ENCODE results near the gene USP53. TPM values are rescaled to one million over a fixed set of nuclear protein-coding genes. Genes with fewer than 3 reads are reported as not detected.

Gene USP53
- total and polyA plus RNA-seq, 9 of the 15 experiments (the other 6 are each of a cell fraction or from before 2014, with no cell fraction given), result 2.9 to 9.6 (median 8.3) TPM

DNA sequence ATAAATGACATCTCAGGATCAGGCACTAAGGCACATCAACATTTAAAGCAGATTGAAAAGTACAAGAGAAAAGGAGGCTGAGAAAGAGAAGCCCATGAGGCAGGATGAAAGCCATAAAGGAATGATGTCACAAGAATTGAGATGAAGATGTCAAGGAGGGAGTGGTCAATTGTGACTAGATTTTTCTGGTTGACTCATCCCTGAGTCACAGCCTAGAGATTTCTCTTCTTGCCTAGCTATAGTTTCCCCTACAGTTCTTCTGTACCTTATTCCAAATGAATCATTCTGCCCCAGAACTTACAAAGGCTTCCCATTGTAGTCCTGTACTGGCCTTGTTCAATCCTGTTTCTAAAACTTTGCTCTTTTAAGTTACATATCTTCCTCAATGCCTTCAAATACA lies 3.4 kb upstream of the USP53 start (continued):
- TF ChIP-seq, protein P1, sequence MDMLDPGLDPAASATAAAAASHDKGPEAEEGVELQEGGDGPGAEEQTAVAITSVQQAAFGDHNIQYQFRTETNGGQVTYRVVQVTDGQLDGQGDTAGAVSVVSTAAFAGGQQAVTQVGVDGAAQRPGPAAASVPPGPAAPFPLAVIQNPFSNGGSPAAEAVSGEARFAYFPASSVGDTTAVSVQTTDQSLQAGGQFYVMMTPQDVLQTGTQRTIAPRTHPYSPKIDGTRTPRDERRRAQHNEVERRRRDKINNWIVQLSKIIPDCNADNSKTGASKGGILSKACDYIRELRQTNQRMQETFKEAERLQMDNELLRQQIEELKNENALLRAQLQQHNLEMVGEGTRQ (CRISPR knock-in tag; IDR thresholded peaks at IDR 0.05), result no peak
- TF ChIP-seq HNRNPLL (IDR thresholded peaks at IDR 0.05; ENCODE audit: low read depth, low read length, poor library complexity, severe bottlenecking) (no peak), MEIS2 (IDR thresholded peaks at IDR 0.05; ENCODE audit: partially characterized antibody) (peak; percentile 52), ZEB2 (IDR thresholded peaks at IDR 0.05) (no peak), ZNF23 (CRISPR knock-in tag; IDR thresholded peaks at IDR 0.05) (no peak), PTTG1 (tag; IDR thresholded peaks at IDR 0.05; ENCODE audit: low read depth) (no peak), JUN (IDR thresholded peaks at IDR 0.05; ENCODE audit: borderline replicate concordance, low read depth, low read length) (peak; percentile 96), JUN (CRISPR knock-in tag; IDR thresholded peaks at IDR 0.05; ENCODE audit: borderline replicate concordance) (no peak), NR2F6 (CRISPR knock-in tag; IDR thresholded peaks at IDR 0.05) (no peak), ATF7 (IDR thresholded peaks at IDR 0.05) (peak; percentile 74; the same call in 1 of the 2 replicates), CTBP1 (IDR thresholded peaks at IDR 0.05; ENCODE audit: borderline replicate concordance) (peak; percentile 60), CAMTA2 (CRISPR knock-in tag; conservative IDR thresholded peaks at IDR 0.05) (no peak), SMARCC2 (IDR thresholded peaks at IDR 0.05; ENCODE audit: low read depth) (0 out of 2 replicates have a peak, but pooled peaks have one; percentile 43), FOSL1 (tag; conservative IDR thresholded peaks at IDR 0.05) (peak; percentile 98), KDM1A (IDR thresholded peaks at IDR 0.05) (peak; percentile 52 to 67; a peak in 3 of 4 replicates), ZNF76 (CRISPR knock-in tag; IDR thresholded peaks at IDR 0.05; ENCODE audit: borderline replicate concordance) (no peak), ZKSCAN8 (CRISPR knock-in tag; IDR thresholded peaks at IDR 0.05) (no peak), DPF2 (IDR thresholded peaks at IDR 0.05) (peak; percentile 68)
- TF ChIP-seq, protein P2, sequence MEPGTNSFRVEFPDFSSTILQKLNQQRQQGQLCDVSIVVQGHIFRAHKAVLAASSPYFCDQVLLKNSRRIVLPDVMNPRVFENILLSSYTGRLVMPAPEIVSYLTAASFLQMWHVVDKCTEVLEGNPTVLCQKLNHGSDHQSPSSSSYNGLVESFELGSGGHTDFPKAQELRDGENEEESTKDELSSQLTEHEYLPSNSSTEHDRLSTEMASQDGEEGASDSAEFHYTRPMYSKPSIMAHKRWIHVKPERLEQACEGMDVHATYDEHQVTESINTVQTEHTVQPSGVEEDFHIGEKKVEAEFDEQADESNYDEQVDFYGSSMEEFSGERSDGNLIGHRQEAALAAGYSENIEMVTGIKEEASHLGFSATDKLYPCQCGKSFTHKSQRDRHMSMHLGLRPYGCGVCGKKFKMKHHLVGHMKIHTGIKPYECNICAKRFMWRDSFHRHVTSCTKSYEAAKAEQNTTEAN (CRISPR knock-in tag; IDR thresholded peaks at IDR 0.05), result no peak
- TF ChIP-seq, protein P3, sequence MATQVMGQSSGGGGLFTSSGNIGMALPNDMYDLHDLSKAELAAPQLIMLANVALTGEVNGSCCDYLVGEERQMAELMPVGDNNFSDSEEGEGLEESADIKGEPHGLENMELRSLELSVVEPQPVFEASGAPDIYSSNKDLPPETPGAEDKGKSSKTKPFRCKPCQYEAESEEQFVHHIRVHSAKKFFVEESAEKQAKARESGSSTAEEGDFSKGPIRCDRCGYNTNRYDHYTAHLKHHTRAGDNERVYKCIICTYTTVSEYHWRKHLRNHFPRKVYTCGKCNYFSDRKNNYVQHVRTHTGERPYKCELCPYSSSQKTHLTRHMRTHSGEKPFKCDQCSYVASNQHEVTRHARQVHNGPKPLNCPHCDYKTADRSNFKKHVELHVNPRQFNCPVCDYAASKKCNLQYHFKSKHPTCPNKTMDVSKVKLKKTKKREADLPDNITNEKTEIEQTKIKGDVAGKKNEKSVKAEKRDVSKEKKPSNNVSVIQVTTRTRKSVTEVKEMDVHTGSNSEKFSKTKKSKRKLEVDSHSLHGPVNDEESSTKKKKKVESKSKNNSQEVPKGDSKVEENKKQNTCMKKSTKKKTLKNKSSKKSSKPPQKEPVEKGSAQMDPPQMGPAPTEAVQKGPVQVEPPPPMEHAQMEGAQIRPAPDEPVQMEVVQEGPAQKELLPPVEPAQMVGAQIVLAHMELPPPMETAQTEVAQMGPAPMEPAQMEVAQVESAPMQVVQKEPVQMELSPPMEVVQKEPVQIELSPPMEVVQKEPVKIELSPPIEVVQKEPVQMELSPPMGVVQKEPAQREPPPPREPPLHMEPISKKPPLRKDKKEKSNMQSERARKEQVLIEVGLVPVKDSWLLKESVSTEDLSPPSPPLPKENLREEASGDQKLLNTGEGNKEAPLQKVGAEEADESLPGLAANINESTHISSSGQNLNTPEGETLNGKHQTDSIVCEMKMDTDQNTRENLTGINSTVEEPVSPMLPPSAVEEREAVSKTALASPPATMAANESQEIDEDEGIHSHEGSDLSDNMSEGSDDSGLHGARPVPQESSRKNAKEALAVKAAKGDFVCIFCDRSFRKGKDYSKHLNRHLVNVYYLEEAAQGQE (IDR thresholded peaks at IDR 0.05; ENCODE audit: borderline replicate concordance), result peak; percentile 84
- TF ChIP-seq, protein P3 (CRISPR knock-in tag; IDR thresholded peaks at IDR 0.05; ENCODE audit: low read depth), result no peak
